HEK293T (cell line): ENCODE data around the gene BEND5.
A peak's percentile ranks its signal among the peaks of the same experiment; 100 is the strongest.

Experiments
- CTCF ChIA-PET: fragments of 350-600 bp; formaldehyde crosslinking; extraction: SDS; loops from one replicate; lab custom pipeline; 2021; ENCODE audit warnings: antibody characterized with exemption, inconsistent platforms; lab: Yijun Ruan, JAX
- POLR2A ChIA-PET: fragments of 350-600 bp; formaldehyde crosslinking; extraction: SDS; loops from one replicate; lab custom pipeline; 2020; ENCODE audit warnings: antibody characterized with exemption, inconsistent platforms; lab: Yijun Ruan, JAX
- DNase-seq: peaks from one replicate; pipeline ENCODE4 v3.0.0; 2012; ENCODE audit warnings: mixed read lengths; ENCODE audit errors: extremely low spot score
- ARNT ChIP-seq: fragments of 450-650 bp; IDR thresholded peaks from 2 replicates; pipeline ENCODE4 v1.6.1; 2017; ENCODE audit warnings: mild to moderate bottlenecking
- BHLHE40 ChIP-seq: fragments of 450-650 bp; IDR thresholded peaks from 2 replicates; pipeline ENCODE4 v1.6.1; 2016; ENCODE audit warnings: mild to moderate bottlenecking, moderate library complexity, borderline replicate concordance
- CTBP1 ChIP-seq: fragments of 450-650 bp; IDR thresholded peaks from 2 replicates; pipeline ENCODE4 v1.6.1; 2016; ENCODE audit warnings: borderline replicate concordance
- ELF4 ChIP-seq: fragments of 450-650 bp; IDR thresholded peaks from 2 replicates; pipeline ENCODE4 v1.6.1; 2017; ENCODE audit warnings: antibody characterized with exemption
- FOXA1 ChIP-seq: fragments of 450-650 bp; IDR thresholded peaks from 2 replicates; pipeline ENCODE4 v1.6.1; 2016; ENCODE audit warnings: mild to moderate bottlenecking
- FOXK2 ChIP-seq: fragments of 450-650 bp; IDR thresholded peaks from 2 replicates; pipeline ENCODE4 v1.6.1; 2016; ENCODE audit warnings: mild to moderate bottlenecking
- FOXM1 ChIP-seq: fragments of 450-650 bp; IDR thresholded peaks from 2 replicates; pipeline ENCODE4 v1.6.1; 2017; ENCODE audit warnings: mild to moderate bottlenecking, borderline replicate concordance
- HDGF ChIP-seq: fragments of 450-650 bp; IDR thresholded peaks from 2 replicates; pipeline ENCODE4 v1.6.1; 2017; ENCODE audit warnings: antibody characterized with exemption, borderline replicate concordance
- L3MBTL2 ChIP-seq: fragments of 450-650 bp; conservative IDR thresholded peaks from 2 replicates; pipeline ENCODE4 v1.6.1; 2016; ENCODE audit warnings: mild to moderate bottlenecking
- LEF1 ChIP-seq: fragments of 450-650 bp; IDR thresholded peaks from 2 replicates; pipeline ENCODE4 v1.6.1; 2017; ENCODE audit warnings: mild to moderate bottlenecking, borderline replicate concordance
- NFRKB ChIP-seq: fragments of 450-650 bp; IDR thresholded peaks from 2 replicates; pipeline ENCODE4 v1.6.1; 2016; ENCODE audit warnings: mild to moderate bottlenecking, moderate library complexity
- PKNOX1 ChIP-seq: fragments of 450-650 bp; IDR thresholded peaks from 2 replicates; pipeline ENCODE4 v1.6.1; 2016
- SP1 ChIP-seq: fragments of 450-650 bp; IDR thresholded peaks from 2 replicates; pipeline ENCODE4 v1.6.1; 2017
- SUZ12 ChIP-seq: fragments of 450-650 bp; IDR thresholded peaks from 2 replicates; pipeline ENCODE4 v1.6.1; 2016; ENCODE audit warnings: mild to moderate bottlenecking
- TARDBP ChIP-seq: fragments of 450-650 bp; IDR thresholded peaks from 2 replicates; pipeline ENCODE4 v1.6.1; 2016
- ZNF384 ChIP-seq: fragments of 450-650 bp; IDR thresholded peaks from 2 replicates; pipeline ENCODE4 v1.6.1; 2016

BEND5 gene, protein sequence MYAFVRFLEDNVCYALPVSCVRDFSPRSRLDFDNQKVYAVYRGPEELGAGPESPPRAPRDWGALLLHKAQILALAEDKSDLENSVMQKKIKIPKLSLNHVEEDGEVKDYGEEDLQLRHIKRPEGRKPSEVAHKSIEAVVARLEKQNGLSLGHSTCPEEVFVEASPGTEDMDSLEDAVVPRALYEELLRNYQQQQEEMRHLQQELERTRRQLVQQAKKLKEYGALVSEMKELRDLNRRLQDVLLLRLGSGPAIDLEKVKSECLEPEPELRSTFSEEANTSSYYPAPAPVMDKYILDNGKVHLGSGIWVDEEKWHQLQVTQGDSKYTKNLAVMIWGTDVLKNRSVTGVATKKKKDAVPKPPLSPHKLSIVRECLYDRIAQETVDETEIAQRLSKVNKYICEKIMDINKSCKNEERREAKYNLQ

DNA sequence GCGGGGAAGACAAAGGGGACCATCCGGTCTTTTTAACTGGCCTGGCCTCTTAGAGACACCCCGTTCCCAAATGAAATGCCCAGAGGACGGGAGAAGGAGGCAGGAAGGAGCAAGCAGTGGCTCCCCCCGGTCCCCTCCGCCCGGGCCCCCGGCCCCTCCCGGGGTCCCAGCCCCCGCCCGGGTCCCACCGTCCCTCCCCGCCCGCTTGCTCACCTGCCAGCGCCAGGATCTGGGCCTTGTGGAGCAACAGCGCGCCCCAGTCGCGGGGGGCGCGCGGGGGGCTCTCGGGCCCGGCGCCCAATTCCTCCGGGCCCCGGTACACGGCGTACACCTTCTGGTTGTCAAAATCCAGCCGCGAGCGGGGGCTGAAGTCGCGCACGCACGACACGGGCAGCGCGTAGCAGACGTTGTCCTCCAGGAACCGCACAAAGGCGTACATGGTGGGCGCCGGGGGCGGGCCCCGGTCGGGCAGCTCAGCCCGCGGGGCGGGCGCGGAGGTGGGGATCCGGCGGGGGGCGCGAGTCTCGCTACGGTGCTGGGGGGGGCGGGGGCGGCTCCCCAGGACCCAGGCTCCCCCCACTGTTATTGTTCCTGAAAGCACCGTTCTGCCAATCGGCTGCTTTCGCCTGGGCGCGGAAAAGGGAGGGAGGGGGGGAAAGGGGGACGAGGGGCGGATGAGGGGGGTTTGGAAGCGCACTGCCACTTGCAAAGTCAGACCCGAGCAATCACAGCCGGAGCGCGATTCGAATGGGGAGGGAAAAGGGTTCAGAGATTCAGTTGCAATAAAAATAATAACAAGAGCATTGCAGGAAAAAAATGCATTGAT lies at the start of gene BEND5:
Gene BEND5, minus strand, starts transcription at position 499 of the 826 bp plus-strand sequence. Its CDS starts 60 bp downstream, at position 439.
- POLR2A ChIA-PET, result interaction anchor here (0.8 kb wide), 1 partner anchor 12 kb away, joined by 4 read pairs; no protein-coding TSS in a partner anchor
- TF ChIP-seq FOXA1 (no peak), SP1 (no peak), ZNF384 (no peak), CTBP1 (no peak), HDGF (no peak), SUZ12 (no peak), NFRKB (no peak), FOXK2 (no peak), FOXM1 (no peak), ARNT (no peak), PKNOX1 (no peak), L3MBTL2 (no peak), LEF1 (no peak), BHLHE40 (no peak), TARDBP (no peak), ELF4 (no peak)
- CTCF ChIA-PET, result no interaction called here
- DNase-seq, result peak; percentile 57

DNA sequence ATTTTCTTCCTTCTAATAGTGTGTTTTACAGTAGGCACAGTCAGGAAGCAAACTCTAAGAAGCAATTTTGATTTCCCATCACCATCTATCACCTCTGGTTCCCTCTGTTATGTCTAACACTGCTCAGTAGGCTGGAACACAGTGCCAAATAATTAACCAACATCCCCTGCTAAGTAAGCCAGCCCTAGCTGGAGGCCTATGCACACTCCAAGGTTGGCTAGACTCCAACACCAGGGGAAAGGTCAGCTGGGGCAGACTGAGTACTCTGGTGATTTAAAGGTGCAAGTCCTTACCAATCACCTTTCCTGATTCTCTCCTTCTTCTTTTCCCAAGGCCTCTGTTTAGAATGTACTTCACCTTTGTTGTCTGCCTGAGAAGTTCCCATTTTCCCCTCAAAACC lies 46.5 kb upstream of the BEND5 start:
- TF ChIP-seq TARDBP, result no peak
- no peak for TF ChIP-seq BHLHE40
- no peak for TF ChIP-seq CTBP1
- TF ChIP-seq FOXM1, result no peak
- TF ChIP-seq HDGF, result no peak
- TF ChIP-seq FOXK2, result no peak
- no peak for TF ChIP-seq PKNOX1
- no peak for TF ChIP-seq ELF4
- no peak for TF ChIP-seq NFRKB
- TF ChIP-seq FOXA1, result no peak
- no peak for TF ChIP-seq SP1
- CTCF ChIA-PET, result no interaction called here
- POLR2A ChIA-PET, result no interaction called here
- no peak for DNase-seq

- ChIA-PET POLR2A (no interaction called here), CTCF (interaction anchor here (1.6 kb wide), 1 partner anchor 143 kb away, joined by 8 read pairs; no protein-coding TSS in a partner anchor)
- TF ChIP-seq FOXA1, result no peak
- no peak for TF ChIP-seq FOXM1
- no peak for TF ChIP-seq PKNOX1
- no peak for TF ChIP-seq BHLHE40
- TF ChIP-seq ZNF384, result no peak
- no peak for TF ChIP-seq SUZ12
- DNase-seq, result no peak
These were observed 43.8 kb upstream of the BEND5 start for GRCh38 chr1:48820491-48820890.

DNA sequence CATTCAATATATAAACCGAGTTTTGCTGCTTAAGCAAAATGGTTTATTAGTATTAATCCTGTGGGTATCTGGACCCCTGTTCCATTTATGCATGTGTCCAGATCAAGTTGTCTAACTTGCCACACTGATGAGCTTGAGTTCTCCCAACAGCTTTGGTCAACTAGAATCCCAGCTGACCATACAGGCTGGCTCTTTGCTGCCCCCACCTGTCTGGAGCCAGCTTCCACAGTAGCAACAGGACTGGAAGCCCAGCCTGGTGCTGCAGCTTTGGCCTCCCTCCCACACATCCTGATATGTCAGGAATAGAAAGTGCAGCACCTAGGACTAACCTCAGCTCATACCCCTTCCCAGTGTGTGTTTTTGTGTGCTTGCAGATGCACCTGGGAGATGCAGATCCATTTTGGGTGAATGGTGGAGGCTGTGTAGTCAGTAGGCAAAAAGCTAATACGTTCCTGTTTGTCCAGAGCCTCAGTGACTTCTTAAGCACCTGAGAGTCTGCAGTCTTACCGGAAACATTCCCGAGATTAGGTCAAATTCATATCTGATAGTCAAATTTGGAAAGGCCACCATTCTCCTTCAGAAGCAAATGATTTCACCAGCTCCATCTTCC lies 40.9 kb upstream of the BEND5 start:
- ChIA-PET CTCF (interaction anchor here (0.6 to 1.6 kb wide), 13 partner anchors 9 to 260 kb away, joined by 3 to 26 read pairs (median 4); no protein-coding TSS in a partner anchor), POLR2A (interaction anchor here (0.5 to 0.9 kb wide), 2 partner anchors 25 to 246 kb away, joined by 3 read pairs; no protein-coding TSS in a partner anchor)
- TF ChIP-seq LEF1, result no peak
- no peak for TF ChIP-seq SP1
- TF ChIP-seq NFRKB, result no peak
- TF ChIP-seq FOXA1, result no peak
- no peak for TF ChIP-seq ARNT
- no peak for TF ChIP-seq HDGF
- no peak for TF ChIP-seq ELF4
- TF ChIP-seq ZNF384, result no peak
- no peak for TF ChIP-seq L3MBTL2
- no peak for TF ChIP-seq PKNOX1
- TF ChIP-seq TARDBP, result no peak
- TF ChIP-seq FOXM1, result no peak
- TF ChIP-seq SUZ12, result no peak
- TF ChIP-seq FOXK2, result no peak
- no peak for TF ChIP-seq BHLHE40
- TF ChIP-seq CTBP1, result no peak
- DNase-seq, result peak; percentile 62
